MCF 10A (cell line): ENCODE data around the gene METAP1D. TPM values are rescaled to one million over a fixed set of nuclear protein-coding genes. Genes with fewer than 3 reads are reported as not detected.
A peak's percentile ranks its signal among the peaks of the same experiment; 100 is the strongest.

Source experiments
- Bru-seq: library from RNA; stranded (reverse); fragments of 400-500 nt; gene quantifications from one replicate; lab custom pipeline; 2021; lab: Mats Ljungman, UMichigan
- BruChase-seq, 2 experiments: library from RNA; stranded (reverse); fragments of 400-500 nt; gene quantifications; one replicate each; lab custom pipeline; 2021; lab: Mats Ljungman, UMichigan
- BruUV-seq: library from RNA; stranded (reverse); fragments of 400-500 nt; replicated peaks from 2 replicates; lab custom pipeline; 2021; lab: Mats Ljungman, UMichigan
- CTCF ChIA-PET: fragments of 300-600 bp; sonication (Branson Sonifier 250); formaldehyde crosslinking; extraction: SDS; loops from one replicate; lab custom pipeline; 2021; ENCODE audit warnings: antibody characterized with exemption, inconsistent platforms; lab: Yijun Ruan, JAX
- POLR2A ChIA-PET: fragments of 300-600, 350-650 bp; sonication (Branson Sonifier 250); formaldehyde crosslinking; extraction: SDS; loops from one replicate; lab custom pipeline; 2020; ENCODE audit warnings: antibody characterized with exemption, inconsistent platforms; lab: Yijun Ruan, JAX
- DNase-seq: peaks from one replicate; pipeline ENCODE4 v3.0.0-alpha.2; 2018; ENCODE audit not compliant: unreplicated experiment
- H3K27ac Mint-ChIP-seq: one replicate; pipeline ENCODE4 v1.8.0; 2022; ENCODE audit warnings: mild to moderate bottlenecking, low read depth, mixed read lengths; ENCODE audit not compliant: unreplicated experiment
- H3K27me3 Mint-ChIP-seq: one replicate; pipeline ENCODE4 v1.8.0; 2022; ENCODE audit warnings: mixed read lengths; ENCODE audit not compliant: insufficient read depth, unreplicated experiment
- H3K36me3 Mint-ChIP-seq: one replicate; pipeline ENCODE4 v1.8.0; 2022; ENCODE audit warnings: mild to moderate bottlenecking, moderate library complexity, mixed read lengths; ENCODE audit not compliant: insufficient read depth, unreplicated experiment
- H3K4me1 Mint-ChIP-seq: one replicate; pipeline ENCODE4 v1.8.0; 2022; ENCODE audit warnings: mixed read lengths; ENCODE audit not compliant: insufficient read depth, unreplicated experiment
- H3K4me3 Mint-ChIP-seq: one replicate; pipeline ENCODE4 v1.8.0; 2022; ENCODE audit warnings: mild to moderate bottlenecking, moderate library complexity, mixed read lengths; ENCODE audit not compliant: unreplicated experiment
- H3K9me3 Mint-ChIP-seq: one replicate; pipeline ENCODE4 v1.8.0; 2022; ENCODE audit warnings: mixed read lengths; ENCODE audit not compliant: unreplicated experiment
- CTCF ChIP-seq: fragments of 200-600 bp; IDR thresholded peaks from one replicate; pipeline ENCODE4 v1.8.0; 2022; ENCODE audit warnings: antibody characterized with exemption, mild to moderate bottlenecking; ENCODE audit not compliant: unreplicated experiment
- intact Hi-C: fragments of 100-400 bp; cut with micrococcal nuclease; formaldehyde crosslinking; loops from 2 replicates; pipeline ENCODE4 v1.14.1; 2022
- long read RNA-seq: library from polyadenylated mRNA; stranded (forward); transcript quantifications from one replicate; pipeline ENCODE4 v2.0.0, GENCODE V29; 2022
- total RNA-seq: library from RNA; stranded (reverse); gene quantifications from 2 replicates; pipeline ENCODE4 v1.2.3, GENCODE V29; 2022

Gene METAP1D
- total RNA-seq (9.3 and 9.8 TPM in 2 replicates), Bru-seq, nascent RNA (percentile 51 among the genes with signal in this experiment), BruChase-seq, experiment 1, labeled RNA remaining after a 6-hour chase (percentile 51 among the genes with signal in this experiment), BruChase-seq, experiment 2, labeled RNA remaining after a 2-hour chase (percentile 55 among the genes with signal in this experiment)
- long read RNA-seq, transcript METAP1D-201 (10 exons, 3,419 nt) = major isoform, 15 of 37 reads
- long read RNA-seq, partial matches to known transcripts = 3 of 37 reads
- long read RNA-seq, other reads (novel, unspliced or antisense) = 16 of 37 reads

- CTCF ChIA-PET = interaction anchor here (0.5 to 0.8 kb wide), 4 partner anchors 14 to 188 kb away, joined by 3 to 5 read pairs (median 4); no protein-coding TSS in a partner anchor
- DNase-seq = peak; percentile 80
- H3K27me3 Mint-ChIP-seq = no peaks in the 10 kb centered on the region
- H3K4me3 Mint-ChIP-seq = peak within 1 kb of the TSS; percentile 97
- BruUV-seq = TSS peak; percentile 86
- peak within 1 kb of the TSS; percentile 98 for H3K27ac Mint-ChIP-seq
- no peak for TF ChIP-seq CTCF
- intact Hi-C loops = loop anchor here (2.0 kb wide), 1 partner anchor 103 kb away; the partner anchor contains the start of gene DLX2
- H3K9me3 Mint-ChIP-seq = no peaks in the 10 kb centered on the region
- H3K36me3 Mint-ChIP-seq = no peaks in the 10 kb centered on the region
- peaks cover 16% of the 10 kb centered on the region for H3K4me1 Mint-ChIP-seq
- POLR2A ChIA-PET = interaction anchor here (0.6 to 2.6 kb wide), 22 partner anchors 9 to 557 kb away, joined by 3 to 22 read pairs (median 4); partner anchors contain the start of genes DLX1, DLX2, DYNC1I2 and HAT1
Observed at GRCh38 chr2:171999604-172000469, at the start of gene METAP1D. METAP1D (plus strand) TSS chr2:171999953; CDS start chr2:171999970, 17 bp downstream.

GRCh38 chr2:171952276-171952675 lies 47.5 kb upstream of the METAP1D start:
- Mint-ChIP-seq H3K9me3 (no peaks in the 10 kb centered on the region), H3K27ac (no peak overlapping the region), H3K4me3 (no peak overlapping the region), H3K36me3 (peaks cover 31% of the 10 kb centered on the region), H3K4me1 (peaks cover 20% of the 10 kb centered on the region), H3K27me3 (no peaks in the 10 kb centered on the region)
- no TSS peak for BruUV-seq
- TF ChIP-seq CTCF = no peak
- no peak for DNase-seq
- CTCF ChIA-PET = no interaction called here
- intact Hi-C loops = loop anchor here (10.0 kb wide), 1 partner anchor 513 kb away; no protein-coding TSS in a partner anchor
- POLR2A ChIA-PET = interaction anchor here (1.0 kb wide), 1 partner anchor 147 kb away, joined by 3 read pairs; no protein-coding TSS in a partner anchor

- no peaks in the 10 kb centered on the region for H3K9me3 Mint-ChIP-seq
- BruUV-seq = no TSS peak
- peaks cover 23% of the 10 kb centered on the region for H3K4me1 Mint-ChIP-seq
- TF ChIP-seq CTCF = no peak
- H3K36me3 Mint-ChIP-seq = peaks cover 28% of the 10 kb centered on the region
- ChIA-PET CTCF (interaction anchor here (0.6 to 0.7 kb wide), 2 partner anchors 154 to 360 kb away, joined by 3 read pairs; no protein-coding TSS in a partner anchor), POLR2A (interaction anchor here (1.0 kb wide), 1 partner anchor 147 kb away, joined by 3 read pairs; no protein-coding TSS in a partner anchor)
- H3K27me3 Mint-ChIP-seq = no peaks in the 10 kb centered on the region
- intact Hi-C loops = loop anchor here (10.0 kb wide), 1 partner anchor 512 kb away; no protein-coding TSS in a partner anchor
- DNase-seq = no peak
- no peak overlapping the region for H3K27ac Mint-ChIP-seq
- no peak overlapping the region for H3K4me3 Mint-ChIP-seq
Observed at GRCh38 chr2:171952748-171953147, 47.0 kb upstream of the METAP1D start.
